ENCODE results near the gene PLAAT3. TPM values are rescaled to one million over a fixed set of nuclear protein-coding genes. Genes with fewer than 3 reads are reported as not detected.

PLAAT3 gene
- total RNA-seq, 1 donor = 9.0 TPM

DNA sequence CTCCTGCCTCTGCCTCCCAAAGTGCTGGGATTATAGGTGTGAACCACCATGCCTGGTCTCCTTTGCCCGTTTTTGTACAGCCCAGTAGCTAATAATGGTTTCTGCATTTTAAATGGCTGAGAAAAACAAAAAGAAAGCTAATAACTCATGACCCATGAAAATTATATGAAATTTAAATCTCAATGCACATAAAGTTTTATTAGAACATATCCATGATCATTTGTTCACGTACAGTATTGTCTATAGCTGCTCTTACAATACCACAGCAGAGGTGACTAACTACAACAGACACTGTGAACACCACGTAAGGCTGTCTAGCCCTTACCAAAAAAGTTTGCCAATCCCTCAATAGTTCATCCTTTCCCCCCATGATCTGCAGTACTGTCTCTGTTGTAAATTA lies 44.7 kb downstream of the PLAAT3 start:
- TF ChIP-seq, protein P1, sequence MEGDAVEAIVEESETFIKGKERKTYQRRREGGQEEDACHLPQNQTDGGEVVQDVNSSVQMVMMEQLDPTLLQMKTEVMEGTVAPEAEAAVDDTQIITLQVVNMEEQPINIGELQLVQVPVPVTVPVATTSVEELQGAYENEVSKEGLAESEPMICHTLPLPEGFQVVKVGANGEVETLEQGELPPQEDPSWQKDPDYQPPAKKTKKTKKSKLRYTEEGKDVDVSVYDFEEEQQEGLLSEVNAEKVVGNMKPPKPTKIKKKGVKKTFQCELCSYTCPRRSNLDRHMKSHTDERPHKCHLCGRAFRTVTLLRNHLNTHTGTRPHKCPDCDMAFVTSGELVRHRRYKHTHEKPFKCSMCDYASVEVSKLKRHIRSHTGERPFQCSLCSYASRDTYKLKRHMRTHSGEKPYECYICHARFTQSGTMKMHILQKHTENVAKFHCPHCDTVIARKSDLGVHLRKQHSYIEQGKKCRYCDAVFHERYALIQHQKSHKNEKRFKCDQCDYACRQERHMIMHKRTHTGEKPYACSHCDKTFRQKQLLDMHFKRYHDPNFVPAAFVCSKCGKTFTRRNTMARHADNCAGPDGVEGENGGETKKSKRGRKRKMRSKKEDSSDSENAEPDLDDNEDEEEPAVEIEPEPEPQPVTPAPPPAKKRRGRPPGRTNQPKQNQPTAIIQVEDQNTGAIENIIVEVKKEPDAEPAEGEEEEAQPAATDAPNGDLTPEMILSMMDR (IDR thresholded peaks at IDR 0.05; ENCODE audit: insufficient read depth, low read length) = no peak
- no peak for DNase-seq (ENCODE audit: low read depth)
- no peak overlapping the region for H3K4me3 ChIP-seq (ENCODE audit: low read depth, low read length)

- no peak overlapping the region for H3K4me3 ChIP-seq (ENCODE audit: low read depth, low read length)
- DNase-seq (ENCODE audit: low read depth) = peak; percentile 96
- TF ChIP-seq, protein P1 (IDR thresholded peaks at IDR 0.05; ENCODE audit: insufficient read depth, low read length) = no peak
Measured at GRCh38 chr11:63567044-63567840, 47.0 kb downstream of the PLAAT3 start.

DNA sequence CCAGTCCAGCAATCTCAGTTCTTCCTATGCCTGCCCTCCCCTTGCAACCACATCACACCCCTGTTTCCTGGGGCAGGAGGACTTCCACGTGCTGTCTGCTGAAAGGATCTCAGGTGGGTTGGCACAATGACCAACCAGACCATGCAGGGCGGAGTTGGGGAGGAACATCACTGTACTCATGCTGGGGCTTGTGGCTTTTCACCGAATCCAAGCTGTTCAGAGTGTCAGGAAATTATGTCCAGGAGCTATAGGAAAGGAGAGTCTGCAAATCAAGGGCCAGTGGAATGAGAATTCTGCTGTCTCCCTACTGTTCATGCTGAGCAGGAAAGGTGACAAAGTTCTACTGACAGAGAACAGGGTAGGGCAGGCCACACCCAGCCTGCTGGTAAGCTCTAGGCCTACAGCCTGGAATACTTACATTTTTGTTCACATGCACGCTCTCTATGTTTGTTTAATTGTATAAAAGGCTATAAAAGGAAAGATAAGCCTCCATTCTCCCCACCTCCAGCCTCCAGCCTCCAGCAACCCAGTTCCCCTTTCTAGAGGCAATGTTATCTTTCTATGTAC lies 49.4 kb downstream of the PLAAT3 start:
- no peak for DNase-seq (ENCODE audit: low read depth)
- TF ChIP-seq, protein P1 (IDR thresholded peaks at IDR 0.05; ENCODE audit: insufficient read depth, low read length) = no peak

DNA sequence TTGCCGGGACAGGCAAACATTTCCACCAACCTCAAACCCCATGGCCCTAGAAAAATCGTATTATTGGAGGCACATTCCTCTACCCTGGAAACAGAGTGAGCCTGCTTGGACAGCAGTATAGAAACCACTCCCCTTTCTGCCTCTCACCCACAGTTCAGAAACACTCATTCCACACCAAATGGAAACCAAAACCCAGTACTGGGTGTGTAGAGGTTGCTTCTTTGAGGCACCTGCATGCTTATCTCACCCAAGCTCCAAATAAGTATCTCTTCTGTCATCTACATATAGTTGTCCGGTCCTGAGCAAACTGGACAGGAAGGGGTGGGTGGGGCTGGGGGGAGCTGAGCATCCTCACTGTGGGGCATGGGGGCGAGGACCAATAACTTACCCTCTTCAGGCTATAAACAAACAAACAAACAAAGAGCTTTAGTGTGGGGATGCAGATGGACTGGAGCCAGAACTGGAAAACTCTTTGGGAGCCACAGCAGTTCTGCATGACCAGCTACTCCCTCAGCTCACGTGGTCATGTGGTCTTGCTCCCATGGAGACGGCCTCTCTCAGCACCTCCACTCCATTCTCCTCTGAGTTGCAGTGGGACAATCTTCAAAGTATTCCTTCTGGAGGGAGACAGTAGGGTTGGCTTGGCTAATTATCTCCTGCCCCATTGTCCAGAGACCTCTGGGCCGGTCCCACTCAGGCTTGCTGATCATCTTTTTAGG lies 50.0 kb downstream of the PLAAT3 start:
- DNase-seq (ENCODE audit: low read depth) = no peak
- TF ChIP-seq, protein P1 (IDR thresholded peaks at IDR 0.05; ENCODE audit: insufficient read depth, low read length) = no peak
- H3K4me3 ChIP-seq (ENCODE audit: low read depth, low read length) = no peak overlapping the region

More for the DNA sequence above, 49.4 kb downstream of the PLAAT3 start:
- no peak overlapping the region for H3K4me3 ChIP-seq (ENCODE audit: low read depth, low read length)

DNA sequence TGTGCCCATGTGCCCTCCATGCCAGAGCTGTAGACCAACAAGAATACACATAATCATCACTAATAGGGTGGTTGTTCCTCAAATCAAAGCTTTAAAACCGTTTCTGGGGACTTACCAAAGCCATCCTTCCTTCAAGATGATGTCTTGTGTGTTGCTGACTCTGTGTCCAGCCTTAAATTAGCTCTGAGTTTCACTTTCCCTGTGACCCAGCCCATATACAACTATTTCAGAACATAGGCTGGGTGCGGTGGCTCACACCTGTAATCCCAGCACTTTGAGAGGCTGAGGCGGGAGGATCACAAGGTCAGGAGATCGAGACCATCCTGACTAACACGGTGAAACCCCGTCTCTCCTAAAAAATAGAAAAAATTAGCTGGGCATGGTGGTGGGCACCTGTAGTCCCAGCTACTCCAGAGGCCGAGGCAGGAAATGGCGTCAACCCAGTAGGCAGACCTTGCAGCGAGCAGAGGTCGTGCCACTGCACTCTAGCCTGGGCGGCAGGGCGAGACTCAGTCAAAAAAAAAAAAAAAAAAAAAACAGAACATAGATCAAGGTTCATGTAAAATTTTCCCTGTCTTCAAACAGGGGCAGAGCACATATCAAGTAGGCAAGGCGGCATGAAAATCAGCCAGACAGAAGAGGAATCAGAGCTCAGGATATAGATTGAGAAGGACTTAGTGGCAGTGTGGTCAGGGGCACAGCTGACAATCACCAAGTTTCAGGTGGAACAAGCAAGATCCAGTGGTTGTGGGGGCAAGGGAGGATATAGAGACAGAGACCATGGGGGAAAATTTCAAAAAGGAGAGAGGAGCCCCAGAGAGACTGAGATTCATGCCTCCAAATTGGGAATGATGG lies 50.8 kb downstream of the PLAAT3 start, which contains the start of gene PLAAT2:
PLAAT2 (minus strand) TSS at position 179 of the 855 bp plus-strand sequence; CDS start at position 124, 55 bp downstream.
- DNase-seq (ENCODE audit: low read depth) = no peak
- H3K4me3 ChIP-seq (ENCODE audit: low read depth, low read length) = no peak within 1 kb of the TSS
- TF ChIP-seq, protein P1 (IDR thresholded peaks at IDR 0.05; ENCODE audit: insufficient read depth, low read length) = no peak

Measured in fibroblast of the aortic adventitia (primary cell).